GM18861 (cell line): Measurements from ENCODE around the gene DIO2.

Source experiments
- ATAC-seq: cut with Tn5 transposase; IDR thresholded peaks from one replicate; pipeline ENCODE4 v1.9.1; 2021; ENCODE audit not compliant: unreplicated experiment

The DIO2 gene

DNA sequence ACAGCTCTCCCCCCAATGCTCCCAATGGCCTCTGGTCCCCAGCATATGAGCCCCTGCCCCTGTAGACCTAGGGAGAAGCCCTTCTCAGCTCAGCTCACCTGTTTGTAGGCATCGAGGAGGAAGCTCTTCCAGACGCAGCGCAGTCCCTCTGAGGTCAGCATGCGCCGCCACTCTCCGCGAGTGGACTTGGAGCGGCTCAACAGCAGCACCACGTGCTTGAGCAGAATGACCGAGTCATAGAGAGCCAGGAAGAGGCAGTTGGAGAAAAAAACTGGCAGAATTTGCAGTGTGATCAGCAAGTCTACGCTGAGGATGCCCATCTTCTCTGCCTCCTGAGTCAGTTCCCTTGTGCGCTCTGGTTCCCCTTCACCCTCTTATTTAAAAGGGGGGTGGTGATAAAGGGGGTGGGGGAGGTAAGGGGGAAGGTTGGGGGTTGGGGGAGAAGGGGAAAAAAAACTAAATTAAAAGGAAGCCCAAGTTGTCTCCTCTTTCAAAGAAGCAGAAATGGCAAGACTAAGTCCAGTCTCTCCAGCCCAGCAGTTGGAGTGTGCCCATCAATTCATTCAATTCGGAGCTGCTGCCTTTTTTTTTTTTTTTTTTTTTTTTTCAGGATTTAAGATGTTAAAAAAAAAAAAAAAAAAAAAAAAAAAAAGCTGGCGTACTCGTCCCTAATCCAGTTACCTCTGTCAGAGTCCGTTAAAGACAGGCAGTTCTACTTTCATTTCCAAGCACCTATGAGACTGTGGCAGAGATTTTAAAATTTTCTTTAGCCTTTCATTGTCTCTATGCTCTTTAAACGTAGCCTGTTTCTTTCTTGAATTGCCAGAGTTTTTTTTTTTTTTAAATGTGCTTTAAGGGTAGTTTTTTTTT is at the start of gene DIO2:
TSS of gene DIO2 (minus strand) at position 352 of the 870 bp plus-strand sequence. CDS start at position 320, 32 bp downstream.
- no peak for ATAC-seq

DNA sequence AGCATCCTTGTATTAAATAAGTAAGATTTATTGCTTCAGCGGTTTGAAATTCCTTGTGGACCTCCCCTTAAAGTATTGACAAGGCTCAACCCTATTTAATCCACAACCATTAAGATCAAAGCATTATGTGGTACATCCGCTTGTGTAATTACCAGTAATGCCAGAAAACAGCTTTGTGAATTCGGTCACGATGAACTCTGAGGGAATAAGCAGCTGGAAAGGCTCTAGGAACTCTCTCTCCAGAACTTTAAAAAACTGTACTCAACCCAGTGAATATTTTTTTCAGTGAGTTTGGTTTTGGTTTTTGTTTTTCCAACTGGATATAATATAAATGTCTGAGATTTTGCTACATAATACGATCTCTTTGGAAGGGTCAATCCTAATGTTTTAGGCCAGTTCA is 49.3 kb upstream of the DIO2 start:
- ATAC-seq, result no peak

DNA sequence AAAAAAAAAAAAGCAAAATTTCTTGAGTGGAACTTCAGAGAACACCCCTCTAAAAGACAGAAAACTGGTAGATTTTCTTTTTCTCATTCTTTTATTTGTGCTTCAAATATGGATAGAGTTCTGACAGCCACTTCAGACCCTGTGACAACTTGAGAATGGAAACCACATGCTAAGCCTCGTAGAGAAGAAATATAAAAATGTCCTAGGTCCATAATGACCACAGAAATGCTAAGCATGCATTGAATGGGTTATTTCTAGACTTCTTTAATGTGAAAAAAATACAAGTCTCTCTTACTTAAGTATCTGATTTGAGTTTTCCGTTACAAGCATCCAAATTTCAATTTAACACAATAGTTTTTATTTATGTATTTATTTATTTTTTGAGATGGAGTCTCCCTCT is 28.3 kb upstream of the DIO2 start:
- no peak for ATAC-seq

DNA sequence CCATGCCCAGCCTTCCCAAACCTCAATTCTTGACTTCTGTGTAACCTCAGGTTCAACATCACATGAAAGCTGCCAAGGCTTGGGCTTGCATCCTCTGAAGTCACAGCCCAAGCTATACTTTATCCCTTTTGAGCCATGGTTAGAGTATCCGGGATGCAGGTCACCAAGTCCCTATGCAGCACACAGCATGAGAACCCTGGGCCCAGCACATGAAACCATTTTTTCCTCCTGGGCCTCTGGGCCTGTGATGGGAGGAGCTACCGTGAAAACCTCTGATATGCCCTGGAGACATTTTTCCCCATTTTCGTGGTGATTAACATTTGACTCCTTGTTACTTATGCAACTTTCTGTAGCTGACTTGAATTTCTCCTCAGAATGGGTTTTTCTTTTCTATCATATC is 25.8 kb upstream of the DIO2 start:
- ATAC-seq, result no peak

DNA sequence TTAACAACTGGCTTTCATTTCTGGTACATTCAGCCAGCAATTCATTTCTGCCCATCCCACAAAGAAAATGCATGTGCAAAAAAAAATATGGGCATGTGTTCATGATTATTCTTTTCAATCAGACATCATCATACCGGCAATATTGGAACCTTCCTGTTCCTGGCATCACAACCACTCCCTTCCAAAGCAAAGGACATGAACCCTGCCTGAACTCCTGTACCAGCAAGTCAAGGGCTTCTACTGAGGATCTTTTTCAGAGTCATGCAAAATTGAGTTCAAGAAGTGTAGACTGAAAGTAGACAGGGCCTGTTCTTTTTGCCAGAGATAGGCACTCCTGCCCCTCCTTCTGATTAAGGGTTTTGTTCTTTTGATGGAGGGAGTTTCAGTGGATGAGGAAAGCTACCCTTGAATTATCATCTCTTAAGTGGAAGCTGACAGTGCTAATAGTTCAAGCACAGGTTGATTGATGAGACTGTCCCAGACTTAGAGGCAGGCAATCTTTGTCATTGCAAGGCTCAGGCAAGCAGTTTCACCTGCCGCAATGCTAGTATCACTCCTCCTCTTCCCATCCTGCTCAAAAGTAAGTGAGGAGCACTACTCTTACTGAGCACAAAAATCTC is 22.3 kb upstream of the DIO2 start:
- ATAC-seq, result no peak

DNA sequence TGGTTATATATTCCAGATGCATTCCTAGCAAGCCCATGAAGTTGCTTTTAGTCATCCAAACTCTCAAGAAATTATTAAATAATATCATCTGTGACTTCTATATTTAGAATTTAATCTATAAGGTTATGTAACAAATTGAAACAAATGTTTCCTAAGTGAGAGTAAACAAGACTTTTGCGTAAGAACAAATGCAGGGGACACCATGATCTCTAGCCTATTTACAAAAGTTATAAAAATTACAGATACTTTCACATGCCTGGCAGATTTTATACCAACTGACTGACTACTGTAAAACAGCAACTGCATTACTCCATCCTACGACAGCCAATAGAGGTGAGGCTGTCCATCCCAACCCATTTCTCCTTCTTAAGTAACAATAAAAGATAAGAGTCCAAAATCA is 20.4 kb upstream of the DIO2 start:
- no peak for ATAC-seq

DNA sequence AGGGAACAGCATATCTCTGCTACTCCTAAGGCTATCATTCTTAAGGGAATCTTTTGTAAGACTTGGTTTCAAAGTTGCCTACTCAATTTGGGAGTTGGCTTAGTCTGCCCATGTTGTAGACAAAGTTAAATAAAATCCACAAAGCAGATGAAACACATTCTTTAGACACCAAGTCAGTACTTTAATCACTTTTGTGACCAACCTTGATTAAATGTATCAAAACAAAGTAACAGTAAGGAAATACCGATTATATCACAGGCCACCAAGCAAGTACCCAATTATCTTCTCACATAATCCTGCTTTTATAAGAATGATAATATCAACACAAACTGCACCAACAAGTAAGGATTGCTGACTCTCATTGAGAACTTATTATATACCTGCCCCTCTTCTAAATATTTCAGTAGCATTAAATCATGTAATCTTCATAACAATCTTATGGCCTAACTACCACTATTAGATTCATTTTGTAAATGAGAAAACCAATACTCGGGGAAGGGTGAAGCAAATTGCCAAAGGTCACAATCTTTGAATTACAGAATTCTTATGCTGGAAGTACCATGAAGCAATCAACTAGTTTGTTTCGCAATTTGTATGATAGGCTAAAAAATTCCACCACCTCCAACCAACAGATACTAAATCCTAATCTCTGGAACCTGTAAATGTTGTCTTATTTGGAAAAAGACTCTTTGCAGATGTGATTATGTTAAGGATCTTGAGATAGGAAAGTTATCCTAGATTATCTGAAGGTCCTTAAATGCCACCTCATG is 12.6 kb upstream of the DIO2 start:
- no peak for ATAC-seq

DNA sequence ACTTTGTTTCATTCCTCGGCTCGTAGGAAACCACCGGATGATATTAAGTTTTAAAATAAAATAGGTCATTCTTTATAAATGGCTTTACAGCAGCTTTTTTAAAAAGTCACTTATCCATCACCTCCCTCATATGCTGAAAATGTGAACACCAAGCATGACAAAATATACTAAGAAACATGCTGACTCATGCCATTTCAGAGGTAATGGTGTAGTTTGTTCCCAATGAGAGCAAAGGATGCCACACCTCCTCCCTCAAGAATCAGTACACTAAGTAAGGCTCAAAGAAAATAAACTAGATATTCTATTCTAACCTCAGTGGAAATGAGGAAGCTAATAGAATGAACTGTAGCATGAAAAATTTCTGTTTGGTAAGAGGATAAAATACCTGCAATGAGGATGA is 5.5 kb upstream of the DIO2 start:
- ATAC-seq, result no peak

DNA sequence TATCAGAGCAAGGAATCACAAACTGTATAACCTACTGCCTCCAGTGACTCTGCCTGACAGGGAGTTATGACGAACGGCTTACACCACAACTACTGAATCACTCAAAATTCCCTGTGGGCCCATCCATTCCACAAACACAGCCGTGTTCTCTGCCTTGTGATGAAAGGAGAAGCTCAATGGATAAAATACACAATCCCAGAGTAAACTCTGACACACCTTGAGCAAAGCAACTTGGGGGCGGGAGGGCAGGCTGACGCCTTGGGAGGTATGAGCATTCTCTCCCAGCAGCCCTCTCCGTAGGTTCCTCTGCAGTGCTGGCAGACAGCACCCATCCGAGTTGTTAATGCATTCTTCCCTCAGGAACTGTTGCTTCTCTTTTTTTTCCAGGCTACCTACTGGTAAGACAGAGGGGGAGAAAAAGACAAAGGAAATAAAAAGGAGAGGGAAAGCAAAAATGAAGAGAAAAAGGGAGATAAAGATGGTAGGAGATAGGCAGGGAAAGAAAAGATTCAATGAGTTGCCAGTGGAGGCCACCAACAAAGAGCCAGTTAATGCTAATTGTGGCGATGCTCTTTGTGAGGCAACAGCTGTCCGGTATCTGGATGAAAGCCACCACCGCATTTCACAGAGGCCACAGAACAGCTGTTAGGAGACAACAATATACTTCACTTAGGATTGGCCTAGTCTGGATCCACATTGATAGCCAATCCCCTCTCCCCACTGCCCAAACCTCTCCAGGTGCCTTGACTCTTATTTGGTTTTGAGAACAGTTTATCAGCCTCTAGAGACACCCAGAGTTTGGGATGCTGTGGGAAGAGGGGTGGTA is 4.7 kb upstream of the DIO2 start:
- no peak for ATAC-seq

DNA sequence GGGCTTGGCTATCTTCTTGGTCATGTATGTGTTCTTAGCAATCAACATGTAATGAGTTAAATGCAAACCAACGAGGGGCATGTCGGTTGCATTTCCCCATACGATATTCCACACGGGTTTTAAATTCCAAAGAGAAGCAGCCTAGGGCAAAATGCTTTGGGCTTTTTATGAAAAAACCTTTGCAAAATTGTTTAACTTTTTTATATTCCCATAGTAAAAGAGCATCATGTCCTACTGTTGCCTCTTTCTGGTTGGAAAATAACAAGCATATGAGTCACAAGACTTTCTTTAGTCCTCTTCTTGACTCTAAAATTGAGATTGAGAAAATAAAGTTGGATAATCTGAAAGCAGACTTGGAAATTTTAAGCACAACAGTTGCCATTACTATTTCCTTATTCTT is 3.8 kb upstream of the DIO2 start:
- ATAC-seq, result no peak

DNA sequence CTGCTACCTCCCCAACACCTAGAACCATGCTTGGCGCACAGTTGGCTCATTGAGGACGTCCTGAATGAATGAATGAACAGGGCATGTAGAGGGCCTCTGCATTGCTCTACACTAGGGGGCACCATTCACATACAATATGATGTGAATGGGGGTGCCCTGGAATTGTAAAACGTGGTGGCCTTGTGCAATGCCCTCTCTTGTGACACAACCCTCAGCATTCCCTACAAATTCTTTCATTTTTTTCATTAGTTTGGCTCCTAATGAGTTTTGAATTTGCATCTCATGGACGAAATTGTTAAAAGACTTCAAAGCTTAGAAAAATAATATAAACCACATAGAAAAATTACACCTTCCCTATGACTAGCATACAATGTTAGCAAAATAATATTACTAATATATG is 2.3 kb upstream of the DIO2 start:
- ATAC-seq, result peak; percentile 43

DNA sequence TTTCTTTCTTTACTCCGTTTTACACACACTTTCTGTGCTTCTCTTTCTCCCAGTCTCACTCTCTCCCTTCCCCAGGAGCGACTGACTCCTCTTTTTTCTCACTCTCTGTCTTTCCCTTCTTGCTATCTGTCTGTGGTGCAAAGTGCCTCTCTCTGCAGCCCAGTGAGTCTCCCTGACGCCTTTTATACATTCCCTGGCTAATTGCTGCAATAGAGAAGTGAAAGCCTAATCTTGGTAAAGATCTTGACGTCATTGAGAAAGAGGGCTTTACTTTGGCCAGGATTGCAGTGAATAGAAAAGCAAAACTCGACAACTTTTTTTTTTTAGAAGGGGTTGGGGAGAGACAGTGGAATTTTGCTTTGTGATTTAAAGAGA is 706 bp upstream of the DIO2 start:
- peak; percentile 58 for ATAC-seq

DNA sequence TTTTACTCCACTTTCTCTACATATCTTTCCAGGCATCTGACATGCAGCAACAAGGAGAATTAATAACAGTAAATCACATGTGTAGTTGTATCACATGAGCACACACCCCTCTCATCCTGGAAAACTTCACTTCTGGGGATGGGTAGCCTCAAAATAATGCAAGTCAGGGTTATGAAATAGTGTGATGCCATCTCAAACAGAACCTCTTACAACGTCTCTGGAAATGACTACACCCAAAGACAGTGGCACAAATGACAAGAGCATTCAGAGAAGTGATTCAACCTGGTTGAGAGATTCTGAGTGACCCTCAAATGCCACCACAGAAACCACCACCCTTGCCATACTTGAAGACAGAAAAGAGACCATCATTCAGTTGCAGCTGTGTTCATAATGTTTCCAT is 2.8 kb downstream of the DIO2 start:
- no peak for ATAC-seq

DNA sequence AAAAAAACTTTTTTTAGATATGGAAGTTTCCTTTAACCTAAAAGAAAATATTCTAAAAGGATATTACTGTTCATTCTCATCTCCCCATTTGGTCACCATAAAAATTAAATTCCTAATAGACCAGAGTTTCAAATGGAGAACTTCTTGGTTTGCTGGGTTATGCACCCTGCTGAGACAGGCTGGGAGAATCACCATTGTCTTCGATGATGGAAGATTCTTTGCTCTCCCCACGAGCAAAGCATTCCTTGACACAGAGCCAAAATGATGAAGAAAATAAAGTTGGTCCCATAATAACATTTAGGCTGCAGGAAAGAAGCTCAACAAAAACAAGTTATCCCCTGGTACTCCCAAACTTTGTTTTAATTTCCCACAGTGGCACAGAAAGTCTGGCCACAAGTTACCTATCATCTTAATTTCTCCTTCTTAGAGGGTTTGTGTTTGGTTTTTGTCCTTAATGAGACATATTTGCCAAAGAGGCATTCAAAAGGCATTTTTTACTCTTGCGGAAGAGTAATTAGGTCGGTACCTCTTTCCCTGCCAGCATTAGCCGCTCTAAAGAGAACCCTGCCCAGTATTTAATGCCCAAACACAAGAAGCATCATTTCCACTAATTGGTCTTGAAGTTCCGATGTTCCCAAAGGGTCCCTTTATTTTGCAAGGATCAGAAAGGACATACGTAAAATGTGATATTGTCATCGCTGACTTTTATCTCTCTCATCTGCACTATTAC is 4.8 kb downstream of the DIO2 start:
- ATAC-seq, result no peak

DNA sequence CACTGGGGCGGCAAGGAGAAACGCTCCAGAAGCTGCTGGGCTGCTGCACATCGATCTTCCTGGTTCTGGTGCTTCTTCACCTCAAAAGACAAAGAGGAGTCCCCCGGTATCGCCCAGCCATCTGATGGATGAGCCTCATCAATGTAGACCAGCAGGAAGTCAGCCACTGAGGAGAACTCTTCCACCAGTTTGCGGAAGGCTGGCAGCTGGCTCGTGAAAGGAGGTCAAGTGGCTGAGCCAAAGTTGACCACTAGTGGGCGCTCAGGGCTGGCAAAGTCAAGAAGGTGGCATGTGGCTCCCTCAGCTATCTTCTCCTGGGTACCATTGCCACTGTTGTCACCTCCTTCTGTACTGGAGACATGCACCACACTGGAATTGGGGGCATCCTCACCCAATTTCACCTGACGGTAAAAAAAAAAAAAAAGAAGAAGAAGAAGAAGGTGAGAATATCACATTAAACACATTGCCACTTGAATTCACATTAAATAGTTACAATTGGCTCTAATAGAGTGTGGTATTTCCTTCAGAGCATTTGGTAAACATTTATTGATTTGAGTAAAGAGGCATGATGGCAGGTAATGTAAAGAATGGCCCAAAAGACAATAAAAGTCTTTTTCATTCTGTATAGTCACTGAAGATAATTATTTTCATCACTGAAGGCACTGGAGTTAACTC is 8.3 kb downstream of the DIO2 start:
- ATAC-seq, result no peak

DNA sequence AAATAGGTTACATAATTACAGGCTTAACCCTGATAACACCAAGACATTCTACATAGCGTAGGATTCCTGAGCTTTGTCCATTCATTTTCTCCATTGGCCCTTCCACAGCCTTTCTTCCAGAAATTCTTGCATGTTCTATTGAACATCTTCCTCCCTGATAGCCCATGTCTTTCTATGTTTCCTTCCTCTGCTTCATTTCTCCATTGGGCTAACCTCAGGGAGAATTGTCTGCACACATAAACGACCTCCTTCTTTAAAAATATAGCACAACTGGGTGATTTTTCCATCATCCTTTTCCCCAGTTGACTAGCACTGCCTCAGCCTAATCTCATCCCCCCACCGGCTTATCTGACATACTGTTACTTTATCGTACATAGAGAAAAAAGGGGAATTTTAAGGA is 11.2 kb downstream of the DIO2 start:
- no peak for ATAC-seq

DNA sequence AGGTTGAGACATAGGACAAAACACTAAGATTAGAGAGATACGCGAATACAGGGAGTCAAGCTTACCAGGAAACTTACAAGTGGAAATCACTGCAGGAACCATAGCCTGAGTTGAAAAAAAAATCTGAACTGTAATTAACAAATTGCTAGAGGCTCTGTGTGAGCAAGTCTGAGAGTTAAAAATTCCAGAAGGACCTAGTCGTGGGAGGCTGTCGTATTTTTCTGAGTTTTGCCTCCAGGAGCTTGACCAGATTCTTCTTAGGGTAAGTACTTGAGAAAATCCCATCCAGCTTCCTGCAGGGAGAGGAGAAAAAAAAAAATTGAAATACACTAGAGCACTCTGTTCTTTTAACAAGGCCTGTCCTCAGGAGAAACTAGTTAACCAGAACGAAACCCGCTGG is 22.7 kb downstream of the DIO2 start:
- ATAC-seq, result no peak

DNA sequence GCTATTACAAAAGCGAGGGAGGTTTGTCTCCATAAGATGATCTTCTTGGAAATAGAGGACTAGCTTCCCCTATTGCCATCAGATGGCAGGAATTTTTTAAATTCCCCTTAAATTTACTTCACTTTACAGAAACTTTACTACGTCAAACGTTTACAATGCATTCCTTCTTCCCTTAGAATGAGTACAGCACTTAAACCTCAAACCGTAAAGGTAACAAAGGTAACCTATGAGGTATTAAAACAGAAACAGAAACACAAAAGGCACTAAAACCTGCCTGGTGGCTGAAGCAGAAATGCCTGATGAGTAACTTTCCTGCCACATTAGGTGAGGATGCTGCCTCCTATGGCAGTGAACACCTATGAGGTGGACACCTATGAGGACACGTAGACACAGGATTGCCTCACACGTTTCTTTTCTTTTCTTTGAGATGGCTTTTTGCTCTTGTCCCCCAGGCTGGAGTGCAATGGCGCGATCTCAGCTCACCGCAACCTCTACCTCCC is 25.0 kb downstream of the DIO2 start:
- no peak for ATAC-seq

DNA sequence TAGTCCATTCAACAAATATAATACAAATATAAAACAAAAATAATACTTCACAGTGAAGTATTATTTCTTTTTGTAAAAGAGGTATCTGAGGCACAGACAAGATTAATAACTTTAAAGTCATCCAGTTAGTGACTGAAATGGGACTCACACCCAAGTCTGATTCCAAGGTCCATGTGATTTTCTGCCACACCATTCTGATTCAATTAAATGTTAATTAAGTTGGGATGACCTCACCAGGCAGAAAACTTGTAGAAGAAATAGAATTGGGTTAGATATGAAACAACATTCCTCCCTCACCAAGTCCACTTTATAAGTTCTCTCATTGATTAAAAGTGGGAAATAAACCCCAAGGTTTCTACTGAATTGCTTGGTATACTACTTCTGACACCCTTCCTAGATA is 34.4 kb downstream of the DIO2 start:
- no peak for ATAC-seq
